Measurements from ENCODE around the gene ZNF784. TPM values are rescaled to one million over a fixed set of nuclear protein-coding genes. Genes with fewer than 3 reads are reported as not detected.
A peak's percentile ranks its signal among the peaks of the same experiment; 100 is the strongest.

ZNF784 gene
- total and polyA plus RNA-seq, 2 of the 13 experiments (the other 11 are each of a cell fraction or from before 2014, with no cell fraction given) = 4.1 to 4.2 TPM

GRCh38 chr19:55638864-55639359 lies 14.5 kb upstream of the ZNF784 start (continued):
- TF ChIP-seq ZNF547 (CRISPR knock-in tag; IDR thresholded peaks at IDR 0.05) (no peak), ZNF646 (CRISPR knock-in tag; IDR thresholded peaks at IDR 0.05) (no peak), HIVEP1 (CRISPR knock-in tag; IDR thresholded peaks at IDR 0.05) (no peak), ZNF326 (CRISPR knock-in tag; IDR thresholded peaks at IDR 0.05; ENCODE audit: borderline replicate concordance) (no peak), KAT8 (CRISPR knock-in tag; IDR thresholded peaks at IDR 0.05) (peak; percentile 53), FOSL2 (CRISPR knock-in tag; IDR thresholded peaks at IDR 0.05) (no peak), HMGXB4 (CRISPR knock-in tag; IDR thresholded peaks at IDR 0.05; ENCODE audit: borderline replicate concordance in 1 of 2, low read depth in 1 of 2) (peak; percentile 51 to 59; a peak in 1 of 4 replicates), GATAD1 (CRISPR knock-in tag; IDR thresholded peaks at IDR 0.05) (peak; percentile 82), ZFP90 (CRISPR knock-in tag; IDR thresholded peaks at IDR 0.05; ENCODE audit: borderline replicate concordance) (no peak), ARNT (IDR thresholded peaks at IDR 0.05) (no peak), KDM4B (CRISPR knock-in tag; IDR thresholded peaks at IDR 0.05) (no peak), BRF2 (CRISPR knock-in tag; IDR thresholded peaks at IDR 0.05) (no peak), ZNF607 (CRISPR knock-in tag; IDR thresholded peaks at IDR 0.05; ENCODE audit: borderline replicate concordance) (no peak), TRAFD1 (CRISPR knock-in tag; IDR thresholded peaks at IDR 0.05; ENCODE audit: borderline replicate concordance) (no peak), ZNF644 (CRISPR knock-in tag; IDR thresholded peaks at IDR 0.05; ENCODE audit: low read depth) (0 out of 2 replicates have a peak, but pooled peaks have one; percentile 57), MIER2 (CRISPR knock-in tag; IDR thresholded peaks at IDR 0.05) (0 out of 2 replicates have a peak, but pooled peaks have one; percentile 9)

All from HepG2 (cell line).